Stomach (tissue), 9 donors: ENCODE data around the gene NINL. TPM values are rescaled to one million over a fixed set of nuclear protein-coding genes. Genes with fewer than 3 reads are reported as not detected.

Source experiments
- DNase-seq, 2 donors: peaks; one replicate each; pipeline versions ENCODE4 v3.0.0 to v3.0.0-alpha.2; 2013 to 2019
- H3K27ac ChIP-seq, 5 donors: fragments of 200-600 bp in 4 of 5; sonication (generic) in 4 of 5; one replicate each; pipeline ENCODE4 v1.5.1; 2013 to 2019; ENCODE audit warnings: mild to moderate bottlenecking in 1 of 5, moderate library complexity in 1 of 5
- H3K27me3 ChIP-seq, 3 donors: fragments of 200-600 bp; sonication (generic); one replicate each; pipeline ENCODE4 v1.5.1; 2017 to 2019; ENCODE audit warnings: mixed run types in 1 of 3
- H3K36me3 ChIP-seq, 4 donors: fragments of 200-600 bp; sonication (generic); 1 replicate in 3 of 4; 2 replicates in 1 of 4; pipeline ENCODE4 v1.5.1; 2016 to 2019
- H3K4me1 ChIP-seq, 4 donors: fragments of 200-600 bp; sonication (generic); one replicate each; pipeline ENCODE4 v1.5.1; 2016 to 2019
- H3K4me3 ChIP-seq, 4 donors: fragments of 200-600 bp; sonication (generic) in 3 of 4; one replicate each; pipeline ENCODE4 v1.5.1; 2016 to 2019; ENCODE audit warnings: mild to moderate bottlenecking in 1 of 4
- H3K9me3 ChIP-seq, 4 donors: fragments of 200-600 bp; sonication (generic); one replicate each; pipeline ENCODE4 v1.5.1; 2016 to 2019
- EP300 ChIP-seq: sonication (generic); formaldehyde crosslinking; IDR thresholded peaks from one replicate; pipeline ENCODE4 v1.6.1; 2017; ENCODE audit warnings: antibody characterized with exemption
- POLR2A ChIP-seq, 4 donors: fragments of 450-650 bp; IDR thresholded peaks; one replicate each; pipeline ENCODE4 v1.6.1; 2016; ENCODE audit warnings: antibody characterized with exemption in 4 of 4, control low read depth in 2 of 4, mild to moderate bottlenecking in 1 of 4, moderate library complexity in 1 of 4
- POLR2AphosphoS5 ChIP-seq, 3 donors: sonication (generic); formaldehyde crosslinking; IDR thresholded peaks; one replicate each; pipeline ENCODE4 v1.6.1; 2016; ENCODE audit warnings: antibody characterized with exemption in 3 of 3
- WGBS, 5 donors: extraction: QIAGEN DNeasy Blood & Tissue Kit in 3 of 5; methylation state at CpG; one replicate each; pipeline versions ENCODE4 v1.1.5 to v1.1.7; 2013 to 2018; 5-methylcytosine and 5-hydroxymethylcytosine counted together
- intact Hi-C: fragments of 100-400 bp; cut with DNase I; formaldehyde crosslinking; loops from one replicate; pipeline ENCODE4 v1.15.1; 2023; ENCODE audit warnings: low total_unique reads
- polyA plus RNA-seq, 3 donors: library from polyadenylated mRNA; stranded (reverse); fragments of 200-250 nt; gene quantifications; one replicate each; pipeline ENCODE4 v1.2.3, GENCODE V29; 2013
- total RNA-seq, 5 donors: library from RNA; depleted of rRNA; stranded (reverse); fragments of >200 nt; gene quantifications; one replicate each; pipeline versions ENCODE4 v1.1.0 to v1.2.3, GENCODE V29; 2014 to 2016
- TF ChIP-seq, protein P1 (sequence below), 7 experiments: fragments of 450-650 bp in 4 of 7; fragments of 200-600 bp in 3 of 7; sonication (generic) in 3 of 7; IDR thresholded peaks; one replicate each; pipeline ENCODE4 v1.5.1; 2016 to 2019; ENCODE audit warnings: antibody characterized with exemption in 7 of 7, control low read depth in 2 of 7, mild to moderate bottlenecking in 1 of 7
- donor health status: healthy with polysubstance abuse.
- donor health status: Bipolar disorder and iron deficiency.
- donor health status: healthy.

NINL gene
- total and polyA plus RNA-seq, 8 donors: 3.1 to 34.8 (median 11.5) TPM

DNA sequence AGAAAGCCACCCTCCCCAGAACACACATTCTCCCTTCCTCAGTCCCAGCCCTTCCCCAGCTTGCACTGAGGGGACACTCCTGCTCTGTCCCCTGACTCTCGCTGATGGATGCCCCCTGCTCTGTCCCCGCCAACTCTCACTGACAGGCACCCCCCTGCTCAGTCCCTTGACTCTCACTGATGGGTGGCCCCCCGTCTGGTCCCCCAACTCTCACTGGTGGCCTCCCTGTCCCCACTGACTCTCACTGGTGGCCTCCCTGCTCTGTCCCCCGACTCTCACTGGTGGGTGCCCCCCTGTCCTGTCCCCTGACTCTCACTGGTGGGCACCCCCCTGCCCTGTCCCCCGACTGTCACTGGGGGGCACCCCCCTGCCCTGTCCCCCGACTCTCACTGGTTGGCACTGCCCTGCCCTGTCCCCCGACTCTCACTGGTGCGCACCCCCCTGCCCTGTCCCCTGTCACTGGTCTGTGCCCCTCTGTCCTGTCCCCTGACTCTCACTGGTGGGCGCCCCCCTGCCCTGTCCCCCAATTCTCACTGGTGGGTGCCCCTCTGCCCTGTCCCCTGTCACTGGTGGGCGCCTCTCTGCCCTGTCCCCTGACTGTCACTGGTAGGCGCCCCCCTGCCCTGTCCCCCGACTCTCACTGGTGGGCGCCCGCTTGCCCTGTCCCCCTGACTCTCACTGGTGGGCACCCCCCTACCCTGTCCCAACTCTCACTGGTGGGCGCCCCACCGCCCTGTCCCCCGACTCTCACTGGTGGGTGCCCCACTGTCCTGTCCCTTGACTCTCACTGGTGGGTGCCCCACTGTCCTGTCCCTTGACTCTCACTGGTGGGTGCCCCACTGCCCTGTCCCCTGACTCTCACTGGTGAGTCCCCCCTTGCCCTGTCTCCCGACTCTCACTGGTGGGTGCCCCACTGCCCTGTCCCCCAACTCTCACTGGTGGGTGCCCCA is 116.9 kb downstream of the NINL start:
- WGBS, 5 donors: 89 to 98% (median 97%) methylated on average over 15 to 18 of the region's 18 CpGs
- Histone ChIP-seq H3K4me1 (no peaks in the 10 kb centered on the region), H3K27ac (no peak overlapping the region), H3K4me3 (no peak overlapping the region), H3K36me3 (peaks cover 15 to 89% (median 73%) of the 10 kb centered on the region in 4 donors), H3K27me3 (no peaks in the 10 kb centered on the region), H3K9me3 (no peaks in the 10 kb centered on the region)
- no peak for DNase-seq
- TF ChIP-seq POLR2AphosphoS5 (IDR thresholded peaks at IDR 0.05) (no peak), POLR2A (IDR thresholded peaks at IDR 0.05) (no peak), EP300 (no peak)
- TF ChIP-seq, protein P1, sequence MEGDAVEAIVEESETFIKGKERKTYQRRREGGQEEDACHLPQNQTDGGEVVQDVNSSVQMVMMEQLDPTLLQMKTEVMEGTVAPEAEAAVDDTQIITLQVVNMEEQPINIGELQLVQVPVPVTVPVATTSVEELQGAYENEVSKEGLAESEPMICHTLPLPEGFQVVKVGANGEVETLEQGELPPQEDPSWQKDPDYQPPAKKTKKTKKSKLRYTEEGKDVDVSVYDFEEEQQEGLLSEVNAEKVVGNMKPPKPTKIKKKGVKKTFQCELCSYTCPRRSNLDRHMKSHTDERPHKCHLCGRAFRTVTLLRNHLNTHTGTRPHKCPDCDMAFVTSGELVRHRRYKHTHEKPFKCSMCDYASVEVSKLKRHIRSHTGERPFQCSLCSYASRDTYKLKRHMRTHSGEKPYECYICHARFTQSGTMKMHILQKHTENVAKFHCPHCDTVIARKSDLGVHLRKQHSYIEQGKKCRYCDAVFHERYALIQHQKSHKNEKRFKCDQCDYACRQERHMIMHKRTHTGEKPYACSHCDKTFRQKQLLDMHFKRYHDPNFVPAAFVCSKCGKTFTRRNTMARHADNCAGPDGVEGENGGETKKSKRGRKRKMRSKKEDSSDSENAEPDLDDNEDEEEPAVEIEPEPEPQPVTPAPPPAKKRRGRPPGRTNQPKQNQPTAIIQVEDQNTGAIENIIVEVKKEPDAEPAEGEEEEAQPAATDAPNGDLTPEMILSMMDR (IDR thresholded peaks at IDR 0.05): no peak
- intact Hi-C loops: no loop called here

DNA sequence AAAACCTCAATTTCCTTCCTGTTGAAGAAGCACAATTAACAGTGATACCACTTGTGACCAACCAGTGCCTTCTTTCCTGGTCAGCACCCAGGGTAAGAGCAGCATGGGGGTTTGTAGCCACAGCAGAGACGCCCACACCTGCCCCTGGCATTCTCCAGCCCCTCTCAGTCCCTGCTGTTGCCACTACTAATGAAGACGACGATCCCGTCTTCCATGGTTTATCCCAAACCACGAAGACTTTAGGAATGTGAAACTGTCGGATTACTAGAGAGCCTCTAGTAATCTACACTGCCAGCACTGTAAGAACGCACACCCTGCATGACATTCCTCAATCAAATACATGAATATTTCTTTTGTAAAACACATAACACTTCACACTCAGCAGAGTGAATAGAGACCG is 117.9 kb downstream of the NINL start:
- TF ChIP-seq, protein P1 (IDR thresholded peaks at IDR 0.05): no peak
- H3K36me3 ChIP-seq: peaks cover 15 to 90% (median 79%) of the 10 kb centered on the region in 4 donors
- WGBS, 5 donors: 87 to 92% (median 90%) methylated on average over 8 of the region's 8 CpGs
- no peaks in the 10 kb centered on the region for H3K4me1 ChIP-seq
- no peak overlapping the region for H3K27ac ChIP-seq
- DNase-seq: no peak
- H3K4me3 ChIP-seq: no peak overlapping the region
- intact Hi-C loops: no loop called here
- H3K27me3 ChIP-seq: no peaks in the 10 kb centered on the region
- no peaks in the 10 kb centered on the region for H3K9me3 ChIP-seq

DNA sequence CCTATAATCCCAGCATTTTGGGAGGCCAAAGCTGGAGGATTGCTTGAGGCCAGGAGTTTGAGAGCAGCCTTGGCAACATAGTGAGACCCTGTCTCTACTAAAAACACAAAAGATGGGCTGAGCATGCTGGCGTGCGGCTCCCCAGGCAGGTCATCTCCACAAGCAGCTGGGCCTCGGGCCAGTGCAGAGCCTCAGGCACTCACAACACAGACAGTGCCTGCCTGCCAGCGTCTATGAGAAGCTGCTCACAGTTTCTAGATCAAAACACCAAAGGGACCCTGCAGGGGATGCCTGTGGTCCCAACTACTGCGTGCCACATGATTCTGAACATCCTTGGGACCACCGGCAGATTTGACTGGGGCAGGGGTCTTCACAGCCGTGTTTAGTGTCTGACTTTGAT is 118.5 kb downstream of the NINL start:
- 88 to 94% (median 91%) methylated on average over 4 to 7 of the region's 7 CpGs for WGBS, 5 donors

DNA sequence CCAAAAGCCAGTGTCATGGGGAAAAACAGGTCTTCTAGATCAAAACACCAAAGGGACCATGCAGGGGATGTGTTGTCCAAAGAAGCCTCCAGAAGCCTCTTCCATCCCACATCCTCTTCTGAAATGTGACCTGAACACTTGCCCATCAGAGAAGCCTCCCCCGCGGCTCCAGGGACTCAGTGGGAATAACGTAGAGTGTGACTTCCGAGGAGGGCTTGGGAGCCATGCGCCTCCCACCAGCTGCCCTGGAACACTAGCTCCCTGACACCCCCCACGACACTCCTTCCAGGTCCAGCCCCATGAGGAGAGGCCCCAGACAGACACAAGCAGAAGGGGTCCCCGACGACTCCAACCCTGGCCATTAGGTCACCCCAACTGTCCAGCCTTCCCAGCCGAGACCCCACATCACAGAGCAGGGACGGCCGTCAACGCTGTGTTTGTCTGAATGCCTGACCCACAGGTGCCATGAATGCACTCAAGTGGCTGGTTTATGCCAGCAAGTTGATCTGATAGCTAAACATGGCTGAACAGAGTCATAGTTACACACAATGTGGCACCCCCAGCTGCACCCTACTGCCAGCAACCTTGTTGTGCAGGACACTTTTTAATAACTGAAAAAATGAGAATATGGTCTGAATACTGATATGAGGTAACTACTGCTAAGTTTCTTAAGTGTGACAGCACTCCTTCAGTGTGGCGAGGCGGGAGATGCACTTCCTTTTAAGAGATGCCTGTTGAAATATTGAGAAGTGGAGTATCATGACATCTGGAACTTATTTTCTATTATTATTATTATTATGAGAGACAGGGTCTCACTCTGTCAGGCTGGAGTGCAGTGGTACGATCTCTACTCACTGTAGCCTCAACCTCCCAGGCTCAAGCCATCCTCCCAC is 119.8 kb downstream of the NINL start:
- TF ChIP-seq EP300 (no peak), POLR2AphosphoS5 (IDR thresholded peaks at IDR 0.05) (no peak), POLR2A (IDR thresholded peaks at IDR 0.05) (no peak)
- TF ChIP-seq, protein P1 (IDR thresholded peaks at IDR 0.05): no peak

More for the DNA sequence above, 118.5 kb downstream of the NINL start:
- intact Hi-C loops: no loop called here
- H3K4me1 ChIP-seq: no peaks in the 10 kb centered on the region
- peaks cover 15 to 94% (median 84%) of the 10 kb centered on the region in 4 donors for H3K36me3 ChIP-seq
- TF ChIP-seq EP300: no peak
- TF ChIP-seq POLR2A (IDR thresholded peaks at IDR 0.05): no peak
- no peak for TF ChIP-seq POLR2AphosphoS5 (IDR thresholded peaks at IDR 0.05)
- TF ChIP-seq, protein P1 (IDR thresholded peaks at IDR 0.05): no peak
- H3K9me3 ChIP-seq: no peaks in the 10 kb centered on the region
- H3K27ac ChIP-seq: no peak overlapping the region
- DNase-seq: no peak
- no peak overlapping the region for H3K4me3 ChIP-seq
- no peaks in the 10 kb centered on the region for H3K27me3 ChIP-seq

More for the DNA sequence above, 119.8 kb downstream of the NINL start:
- H3K27me3 ChIP-seq: no peaks in the 10 kb centered on the region
- WGBS, 5 donors: 88 to 94% (median 93%) methylated on average over 9 to 15 of the region's 15 CpGs
- H3K4me1 ChIP-seq: no peaks in the 10 kb centered on the region
- no peak overlapping the region for H3K4me3 ChIP-seq
- DNase-seq: no peak
- no peak overlapping the region for H3K27ac ChIP-seq
- no peaks in the 10 kb centered on the region for H3K9me3 ChIP-seq
- peaks cover 15 to 95% (median 90%) of the 10 kb centered on the region in 4 donors for H3K36me3 ChIP-seq
- intact Hi-C loops: no loop called here
